GM23338 (cell line): ENCODE results near the gene CLEC2D. TPM values are rescaled to one million over a fixed set of nuclear protein-coding genes. Genes with fewer than 3 reads are reported as not detected.

Source experiments
- ATAC-seq: fragments of 200-7000 bp; cut with Tn5 transposase; 3 replicates; pipeline ENCODE4 v1.9.1; 2020
- DNase-seq: peaks from one replicate; pipeline ENCODE4 v3.0.0-alpha.2; 2015; ENCODE audit warnings: low spot score
- H2AFZ ChIP-seq: fragments of 200-600 bp; sonication (generic); 2 replicates; pipeline ENCODE4 v1.8.0; 2016; ENCODE audit warnings: antibody characterized with exemption, mild to moderate bottlenecking, moderate library complexity
- H3F3A ChIP-seq: fragments of 200-600 bp; sonication (generic); replicated peaks from 2 replicates; pipeline ENCODE4 v1.8.0; 2017; ENCODE audit warnings: antibody characterized with exemption, mixed run types, low read depth
- H3K27ac ChIP-seq: fragments of 200-600 bp; sonication (generic); 2 replicates; pipeline ENCODE4 v1.6.1; 2016; ENCODE audit warnings: low read depth
- H3K27me3 ChIP-seq: fragments of 200-600 bp; sonication (generic); 2 replicates; pipeline ENCODE4 v1.8.0; 2016; ENCODE audit warnings: mild to moderate bottlenecking, mixed run types, moderate library complexity; ENCODE audit not compliant: insufficient read depth
- H3K36me3 ChIP-seq: fragments of 200-600 bp; sonication (generic); 2 replicates; pipeline ENCODE4 v1.8.0; 2016; ENCODE audit warnings: mild to moderate bottlenecking; ENCODE audit not compliant: insufficient read depth
- H3K4me1 ChIP-seq: fragments of 200-600 bp; sonication (generic); 2 replicates; pipeline ENCODE4 v1.8.0; 2016; ENCODE audit warnings: mild to moderate bottlenecking, moderate library complexity; ENCODE audit not compliant: insufficient read depth
- H3K4me2 ChIP-seq: fragments of 200-600 bp; sonication (generic); 2 replicates; pipeline ENCODE4 v1.7.1; 2017; ENCODE audit warnings: mixed run types
- H3K4me3 ChIP-seq: fragments of 200-600 bp; sonication (generic); 2 replicates; pipeline ENCODE4 v1.6.1; 2016; ENCODE audit warnings: mixed run types
- H3K79me2 ChIP-seq: fragments of 200-600 bp; sonication (generic); replicated peaks from 2 replicates; pipeline ENCODE4 v1.8.0; 2017; ENCODE audit warnings: mild to moderate bottlenecking; ENCODE audit not compliant: insufficient read depth
- H3K9me2 ChIP-seq: fragments of 200-600 bp; sonication (generic); 2 replicates; pipeline ENCODE4 v1.8.0; 2017; ENCODE audit not compliant: insufficient read depth
- H4K20me1 ChIP-seq: fragments of 200-600 bp; sonication (generic); replicated peaks from 2 replicates; pipeline ENCODE4 v1.8.0; 2017; ENCODE audit warnings: mild to moderate bottlenecking; ENCODE audit not compliant: insufficient read depth
- H3K27ac Mint-ChIP-seq: 2 replicates; pipeline ENCODE4 v1.8.0; 2020; ENCODE audit warnings: inconsistent platforms, mild to moderate bottlenecking, moderate library complexity, mixed read lengths
- H3K27me3 Mint-ChIP-seq: 3 replicates; pipeline ENCODE4 v1.8.0; 2022; ENCODE audit warnings: low read depth, mild to moderate bottlenecking, moderate library complexity, mixed read lengths, inconsistent platforms; ENCODE audit not compliant: insufficient read depth, poor library complexity
- H3K36me3 Mint-ChIP-seq: 3 replicates; pipeline ENCODE4 v1.8.0; 2021; ENCODE audit warnings: low read depth, mild to moderate bottlenecking, inconsistent platforms, moderate library complexity, mixed read lengths
- H3K4me1 Mint-ChIP-seq: 3 replicates; pipeline ENCODE4 v1.8.0; 2020; ENCODE audit warnings: mild to moderate bottlenecking, inconsistent platforms, mixed read lengths
- H3K4me3 Mint-ChIP-seq: 3 replicates; pipeline ENCODE4 v1.8.0; 2021; ENCODE audit warnings: moderate library complexity, mild to moderate bottlenecking, inconsistent platforms, mixed read lengths
- H3K9me3 Mint-ChIP-seq: 3 replicates; pipeline ENCODE4 v1.8.0; 2020; ENCODE audit warnings: moderate library complexity, mild to moderate bottlenecking, inconsistent platforms, mixed read lengths
- EZH2phosphoT487 ChIP-seq: fragments of 200-600 bp; sonication (generic); IDR thresholded peaks from one replicate; pipeline ENCODE4 v1.8.1; 2018; ENCODE audit warnings: antibody characterized with exemption; ENCODE audit not compliant: unreplicated experiment
- JUNB ChIP-seq: IDR thresholded peaks from one replicate; pipeline ENCODE4 v1.6.1; 2016; ENCODE audit warnings: antibody characterized with exemption; ENCODE audit not compliant: unreplicated experiment
- POLR2AphosphoS5 ChIP-seq: IDR thresholded peaks from 2 replicates; pipeline ENCODE4 v1.6.1; 2016; ENCODE audit warnings: antibody characterized with exemption, low read depth
- REST ChIP-seq: IDR thresholded peaks from one replicate; pipeline ENCODE4 v1.6.1; 2018; ENCODE audit warnings: antibody characterized with exemption; ENCODE audit not compliant: unreplicated experiment
- ZNF114 ChIP-seq: fragments of 250-450 bp; sonication (Bioruptor Pico); IDR thresholded peaks from 2 replicates; pipeline ENCODE4 v1.5.0; 2020; ENCODE audit warnings: mild to moderate bottlenecking, moderate library complexity
- ZNF331 ChIP-seq: fragments of 250-450 bp; sonication (Bioruptor Pico); IDR thresholded peaks from 2 replicates; pipeline ENCODE4 v1.5.0; 2020; ENCODE audit warnings: low read depth, mild to moderate bottlenecking, moderate library complexity
- ZNF462 ChIP-seq: fragments of 250-450 bp; sonication (Bioruptor Pico); IDR thresholded peaks from 2 replicates; pipeline ENCODE4 v1.5.0; 2020; ENCODE audit warnings: mild to moderate bottlenecking, moderate library complexity
- polyA plus RNA-seq: library from polyadenylated mRNA; unstranded; fragments of >200 nt; fragmentation: Nextera tagmentation; extraction: Ambion mirVana; gene quantifications from 2 replicates; pipeline ENCODE4 v1.2.1, GENCODE V29; 2016
- total RNA-seq: library from RNA; depleted of rRNA; stranded (reverse); fragments of >200 nt; shearing (Covaris generic); gene quantifications from 2 replicates; pipeline ENCODE4 v1.2.3, GENCODE V29; 2014
- TF ChIP-seq, protein P1 (sequence below), 2 experiments: fragments of 200-600 bp in 1 of 2; sonication (generic) in 1 of 2; conservative IDR thresholded peaks; 2 replicates each; pipeline versions ENCODE4 v1.5.1 to v1.6.1; 2016 to 2017; ENCODE audit warnings: antibody characterized with exemption in 2 of 2, low read depth in 2 of 2, mild to moderate bottlenecking in 2 of 2, moderate library complexity in 1 of 2

The CLEC2D gene
- total and polyA plus RNA-seq, 2 experiments from 2014 or later = 6.9 to 7.1 TPM

DNA sequence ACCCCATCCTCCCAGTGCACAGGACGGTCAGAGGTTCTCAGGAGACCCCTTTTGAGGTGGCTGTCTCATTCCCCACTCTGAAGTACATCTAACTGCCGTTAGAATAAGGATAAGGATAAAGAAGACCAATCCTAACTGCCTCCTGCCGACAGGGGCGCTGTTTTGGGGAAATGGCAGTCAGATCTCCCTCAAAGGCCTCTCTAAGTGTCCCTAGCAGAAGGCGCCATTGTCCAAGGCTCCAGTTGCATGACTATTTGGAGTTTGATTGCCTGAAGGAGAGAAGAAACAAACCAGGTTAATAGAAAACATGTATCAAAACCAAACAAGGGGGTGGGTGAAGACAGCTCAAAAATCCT, 32.7 kb upstream of the CLEC2D start:
- Histone ChIP-seq H3F3A (no peaks in the 10 kb centered on the region), H3K4me1 (no peaks in the 10 kb centered on the region), H3K27ac (no peak overlapping the region), H2AFZ (no peak overlapping the region), H3K36me3 (no peaks in the 10 kb centered on the region), H3K9me2 (0 out of 2 replicates have a peak, but pooled peaks cover 5% of the 10 kb centered on the region), H3K4me2 (no peak overlapping the region), H3K79me2 (no peaks in the 10 kb centered on the region), H4K20me1 (no peaks in the 10 kb centered on the region), H3K27me3 (no peaks in the 10 kb centered on the region), H3K4me3 (no peak overlapping the region)
- DNase-seq (peak; percentile 35), ATAC-seq (no peak)
- Mint-ChIP-seq H3K27me3 (peaks cover 9% of the 10 kb centered on the region), H3K9me3 (peaks cover 54% of the 10 kb centered on the region), H3K27ac (no peak overlapping the region), H3K4me1 (no peaks in the 10 kb centered on the region), H3K4me3 (no peak overlapping the region), H3K36me3 (peaks cover 55% of the 10 kb centered on the region)
- TF ChIP-seq, protein P1, sequence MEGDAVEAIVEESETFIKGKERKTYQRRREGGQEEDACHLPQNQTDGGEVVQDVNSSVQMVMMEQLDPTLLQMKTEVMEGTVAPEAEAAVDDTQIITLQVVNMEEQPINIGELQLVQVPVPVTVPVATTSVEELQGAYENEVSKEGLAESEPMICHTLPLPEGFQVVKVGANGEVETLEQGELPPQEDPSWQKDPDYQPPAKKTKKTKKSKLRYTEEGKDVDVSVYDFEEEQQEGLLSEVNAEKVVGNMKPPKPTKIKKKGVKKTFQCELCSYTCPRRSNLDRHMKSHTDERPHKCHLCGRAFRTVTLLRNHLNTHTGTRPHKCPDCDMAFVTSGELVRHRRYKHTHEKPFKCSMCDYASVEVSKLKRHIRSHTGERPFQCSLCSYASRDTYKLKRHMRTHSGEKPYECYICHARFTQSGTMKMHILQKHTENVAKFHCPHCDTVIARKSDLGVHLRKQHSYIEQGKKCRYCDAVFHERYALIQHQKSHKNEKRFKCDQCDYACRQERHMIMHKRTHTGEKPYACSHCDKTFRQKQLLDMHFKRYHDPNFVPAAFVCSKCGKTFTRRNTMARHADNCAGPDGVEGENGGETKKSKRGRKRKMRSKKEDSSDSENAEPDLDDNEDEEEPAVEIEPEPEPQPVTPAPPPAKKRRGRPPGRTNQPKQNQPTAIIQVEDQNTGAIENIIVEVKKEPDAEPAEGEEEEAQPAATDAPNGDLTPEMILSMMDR (conservative IDR thresholded peaks at IDR 0.05; ENCODE audit: low read depth in 2 of 2) = peak; percentile 40 to 41; a peak in 3 of 4 replicates
- no peak for TF ChIP-seq EZH2phosphoT487

DNA sequence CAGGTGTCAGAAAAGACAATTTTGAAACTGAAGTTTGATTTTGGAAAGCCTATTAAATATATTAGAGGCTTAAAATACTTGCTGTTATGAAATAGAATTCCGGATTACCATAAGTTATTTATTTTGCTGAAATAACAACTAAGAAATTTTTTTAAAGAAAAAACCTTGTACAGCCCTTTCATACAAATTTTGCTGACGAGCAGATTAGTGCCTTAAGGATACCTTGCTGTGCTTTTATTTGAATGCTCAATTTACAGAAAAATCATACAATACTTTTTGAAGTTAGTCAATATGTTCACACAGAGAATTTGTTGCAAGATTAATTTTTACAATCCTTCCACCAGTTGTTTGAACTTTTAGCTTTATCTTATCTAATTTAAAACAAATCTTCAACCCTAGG, 29.5 kb upstream of the CLEC2D start:
- ATAC-seq (no peak), DNase-seq (no peak)
- TF ChIP-seq POLR2AphosphoS5 (no peak), ZNF462 (CRISPR knock-in tag) (no peak), ZNF331 (CRISPR knock-in tag) (no peak), REST (no peak), JUNB (no peak), ZNF114 (CRISPR knock-in tag) (no peak)
- TF ChIP-seq, protein P1 (conservative IDR thresholded peaks at IDR 0.05; ENCODE audit: low read depth in 2 of 2) = no peak
- H3K4me1 Mint-ChIP-seq = no peaks in the 10 kb centered on the region
- peaks cover 33% of the 10 kb centered on the region for H3K36me3 Mint-ChIP-seq
- H4K20me1 ChIP-seq = no peaks in the 10 kb centered on the region
- H3F3A ChIP-seq = no peaks in the 10 kb centered on the region
- H3K79me2 ChIP-seq = no peaks in the 10 kb centered on the region
- H3K4me3 ChIP-seq = no peak overlapping the region
- no peaks in the 10 kb centered on the region for H3K27me3 ChIP-seq
- H3K4me2 ChIP-seq = no peak overlapping the region
- no peaks in the 10 kb centered on the region for H3K4me1 ChIP-seq
- peaks cover 3% of the 10 kb centered on the region for H3K27me3 Mint-ChIP-seq
- H3K36me3 ChIP-seq = no peaks in the 10 kb centered on the region
- no peak overlapping the region for H2AFZ ChIP-seq
- 0 out of 2 replicates have a peak, but pooled peaks cover 9% of the 10 kb centered on the region for H3K9me2 ChIP-seq
- no peak overlapping the region for H3K27ac Mint-ChIP-seq
- H3K27ac ChIP-seq = no peak overlapping the region
- H3K9me3 Mint-ChIP-seq = peaks cover 32% of the 10 kb centered on the region
- H3K4me3 Mint-ChIP-seq = no peak overlapping the region
